GM12892 (cell line): Measurements from ENCODE around the gene MOSPD3.

Source experiments
- DNase-seq: peaks from one replicate; pipeline ENCODE4 v3.0.0; 2011; ENCODE audit not compliant: insufficient read length
- FAIRE-seq: peaks from 2 replicates; lab custom pipeline; 2011; peaks lifted over from hg19 to GRCh38; lab: Jason Lieb, UNC
- POLR2A ChIP-seq: IDR thresholded peaks from 2 replicates; pipeline ENCODE4 v1.6.1; 2011; ENCODE audit warnings: low read depth, low read length, control low read depth
- POLR2AphosphoS5 ChIP-seq: IDR thresholded peaks from 2 replicates; pipeline ENCODE4 v1.6.1; 2011; ENCODE audit warnings: low read depth, low read length, control low read depth
- TAF1 ChIP-seq: IDR thresholded peaks from 2 replicates; pipeline ENCODE4 v1.6.1; 2011; ENCODE audit warnings: low read depth, mild to moderate bottlenecking, control low read depth, low read length, borderline replicate concordance

MOSPD3 gene

GRCh38 chr7:100603726-100604027 is 8.7 kb upstream of the MOSPD3 start:
- FAIRE-seq = no peak
- no peak for DNase-seq
- no peak for TF ChIP-seq TAF1
- TF ChIP-seq POLR2AphosphoS5 = no peak
- TF ChIP-seq POLR2A = no peak

- DNase-seq = peak; percentile 96
- FAIRE-seq = peak; percentile 30
- no peak for TF ChIP-seq POLR2AphosphoS5
- TF ChIP-seq POLR2A = no peak
- no peak for TF ChIP-seq TAF1
Observed at GRCh38 chr7:100604028-100604975, 8.0 kb upstream of the MOSPD3 start.

- FAIRE-seq (no peak), DNase-seq (no peak)
- no peak for TF ChIP-seq TAF1
- no peak for TF ChIP-seq POLR2AphosphoS5
- TF ChIP-seq POLR2A = no peak
Observed at GRCh38 chr7:100604976-100605911, 7.1 kb upstream of the MOSPD3 start.

GRCh38 chr7:100606313-100606712 is 6.0 kb upstream of the MOSPD3 start:
- TF ChIP-seq POLR2AphosphoS5 = no peak
- no peak for TF ChIP-seq TAF1
- TF ChIP-seq POLR2A = no peak
- FAIRE-seq (no peak), DNase-seq (no peak)

- FAIRE-seq (no peak), DNase-seq (no peak)
- no peak for TF ChIP-seq POLR2A
- no peak for TF ChIP-seq POLR2AphosphoS5
- no peak for TF ChIP-seq TAF1
Observed at GRCh38 chr7:100607111-100607510, 5.2 kb upstream of the MOSPD3 start.

- FAIRE-seq = no peak
- no peak for DNase-seq
- TF ChIP-seq TAF1 = no peak
- no peak for TF ChIP-seq POLR2AphosphoS5
- no peak for TF ChIP-seq POLR2A
Observed at GRCh38 chr7:100609958-100610357, 2.4 kb upstream of the MOSPD3 start.

- DNase-seq = no peak
- TF ChIP-seq POLR2A = no peak
- TF ChIP-seq POLR2AphosphoS5 = no peak
- TF ChIP-seq TAF1 = no peak
- peak; percentile 82 for FAIRE-seq
Observed at GRCh38 chr7:100612730-100613390, 520 bp downstream of the MOSPD3 start.

GRCh38 chr7:100613412-100614175 is 1.3 kb downstream of the MOSPD3 start:
- TF ChIP-seq POLR2AphosphoS5 (no peak), POLR2A (no peak), TAF1 (no peak)
- FAIRE-seq (no peak), DNase-seq (no peak)

GRCh38 chr7:100614308-100614861 is 2.0 kb downstream of the MOSPD3 start:
- TF ChIP-seq POLR2AphosphoS5 = no peak
- TF ChIP-seq POLR2A = no peak
- no peak for TF ChIP-seq TAF1
- DNase-seq = no peak
- FAIRE-seq = no peak

GRCh38 chr7:100620239-100620638 is 7.9 kb downstream of the MOSPD3 start:
- FAIRE-seq (no peak), DNase-seq (no peak)
- TF ChIP-seq TAF1 (no peak), POLR2A (no peak), POLR2AphosphoS5 (no peak)
